Peyer's patch (tissue), 4 donors: Measurements from ENCODE around the gene TERF2IP. TPM values are rescaled to one million over a fixed set of nuclear protein-coding genes. Genes with fewer than 3 reads are reported as not detected.

Source experiments
- small RNA-seq, 2 donors: library from RNA; depleted of rRNA; stranded (forward); fragments of <200 nt; gene quantifications; one replicate each; pipeline ENCODE3, GENCODE V24; 2016
- total RNA-seq, 4 donors: library from RNA; depleted of rRNA; stranded (reverse); fragments of >200 nt; gene quantifications; one replicate each; pipeline ENCODE4 v1.1.0, GENCODE V29; 2016

TERF2IP gene
- total RNA-seq, 4 donors from 2014 or later, result 28.9 to 31.0 (median 30.8) TPM

Small RNA genes within 50 kb of the gene (small RNA-seq; reads per million reads assigned to genes)
- 0 reads per million in 2 donors for gene RN7SL520P

Other genes starting within 250 kb of the TERF2IP start
- 100 to 1,000 TPM; 125 to 205 (median 156) TPM for gene CFDP1, start 214.3 kb upstream of the TERF2IP start, total RNA-seq
- gene TMEM170A, start 183.1 kb upstream of the TERF2IP start, total RNA-seq, result 10 to 100 TPM; 37.1 to 95.1 (median 62.8) TPM
- 10 to 100 TPM in 3 of 4 donors, not detected in 1; 12.8 to 50.2 (median 22.3) TPM for gene CHST6, start 152.3 kb upstream of the TERF2IP start, total RNA-seq
- 100 to 1,000 TPM in 1 of 4 donors, 10 to 100 TPM in 2, 1 to 10 TPM in 1; 5.8 to 160 (median 75.8) TPM for gene CHST5, start 111.7 kb upstream of the TERF2IP start, total RNA-seq
- gene TMEM231, start 91.5 kb upstream of the TERF2IP start, total RNA-seq, result 10 to 100 TPM in 1 of 4 donors, 1 to 10 TPM in 3; 3.3 to 17.9 (median 4.0) TPM
- gene GABARAPL2, start 81.4 kb upstream of the TERF2IP start, total RNA-seq, result 10 to 100 TPM; 52.0 to 80.9 (median 61.9) TPM
- 10 to 100 TPM; 39.2 to 74.1 (median 66.6) TPM for gene ADAT1, start 24.5 kb upstream of the TERF2IP start, total RNA-seq
- 10 to 100 TPM; 71.3 to 87.5 (median 82.7) TPM for gene KARS1, start 108 bp upstream of the TERF2IP start, total RNA-seq
- not detected for gene CPHXL2, start 29.2 kb downstream of the TERF2IP start, total RNA-seq
- gene DUXB, start 53.7 kb downstream of the TERF2IP start, total RNA-seq, result not detected
- gene CPHXL, start 78.7 kb downstream of the TERF2IP start, total RNA-seq, result not detected